OCI-LY1 (cell line): ENCODE data around the gene RGS9.
"Not testable (repeated sequence)": the region's sequence is repeated elsewhere in the genome, so short reads cannot be mapped to it uniquely, and the experiment has no call there.

Experiments
- H2AFZ ChIP-seq: fragments of 200-600 bp; sonication (generic), shearing (Covaris generic); 2 replicates; pipeline ENCODE4 v1.6.0; 2014; ENCODE audit warnings: antibody characterized with exemption, mild to moderate bottlenecking, low read length
- H3F3A ChIP-seq: fragments of 200-600 bp; sonication (generic), shearing (Covaris generic); 2 replicates; pipeline ENCODE4 v1.6.0; 2014; ENCODE audit warnings: mild to moderate bottlenecking, antibody characterized with exemption, low read length, moderate library complexity; ENCODE audit not compliant: insufficient read depth
- H3K27ac ChIP-seq: fragments of 200-600 bp; sonication (generic); 2 replicates; pipeline ENCODE4 v1.5.1; 2014; ENCODE audit warnings: low read length, mixed run types, mild to moderate bottlenecking, low read depth; ENCODE audit not compliant: poor library complexity, severe bottlenecking
- H3K27me3 ChIP-seq: fragments of 200-600 bp; sonication (generic); 2 replicates; pipeline ENCODE4 v1.6.0; 2014; ENCODE audit warnings: antibody characterized with exemption, mild to moderate bottlenecking, low read length, moderate library complexity; ENCODE audit not compliant: insufficient read depth
- H3K36me3 ChIP-seq: fragments of 200-600 bp; sonication (generic); 2 replicates; pipeline ENCODE4 v1.6.1; 2014; ENCODE audit warnings: mild to moderate bottlenecking, antibody characterized with exemption, low read length, moderate library complexity, mixed read lengths; ENCODE audit not compliant: insufficient read depth
- H3K4me1 ChIP-seq: fragments of 200-600 bp; sonication (generic); 2 replicates; pipeline ENCODE4 v1.5.1; 2014; ENCODE audit warnings: mild to moderate bottlenecking, low read length, moderate library complexity; ENCODE audit not compliant: insufficient read depth, severe bottlenecking
- H3K4me2 ChIP-seq: fragments of 200-600 bp; sonication (generic), shearing (Covaris generic); 2 replicates; pipeline ENCODE4 v1.6.1; 2014; ENCODE audit warnings: low read length
- H3K4me3 ChIP-seq: fragments of 200-600 bp; sonication (generic); 2 replicates; pipeline ENCODE4 v1.5.1; 2014; ENCODE audit warnings: low read length, low read depth, mild to moderate bottlenecking, mixed read lengths; ENCODE audit not compliant: poor library complexity, severe bottlenecking
- H3K79me2 ChIP-seq: fragments of 200-600 bp; shearing (Covaris generic); 2 replicates; pipeline ENCODE4 v1.6.1; 2016; ENCODE audit warnings: mixed run types, low read length, mixed read lengths; ENCODE audit not compliant: insufficient read depth
- H3K9ac ChIP-seq: fragments of 200-600 bp; sonication (generic), shearing (Covaris generic); 2 replicates; pipeline ENCODE4 v1.6.1; 2014; ENCODE audit warnings: mild to moderate bottlenecking, low read length, mixed read lengths
- H3K9me2 ChIP-seq: fragments of 200-600 bp; sonication (generic), shearing (Covaris generic); 2 replicates; pipeline ENCODE4 v1.6.1; 2014; ENCODE audit warnings: low read depth, mild to moderate bottlenecking, low read length, mixed read lengths
- H3K9me3 ChIP-seq: fragments of 200-600 bp; shearing (Covaris generic); 2 replicates; pipeline ENCODE4 v1.6.1; 2014; ENCODE audit warnings: low read length, mixed read lengths
- H4K20me1 ChIP-seq: fragments of 200-600 bp; sonication (generic), shearing (Covaris generic); 2 replicates; pipeline ENCODE4 v1.6.0; 2016; ENCODE audit warnings: mild to moderate bottlenecking, low read length; ENCODE audit not compliant: insufficient read depth
- CTCF ChIP-seq: fragments of 200-600 bp; sonication (generic), shearing (Covaris generic); IDR thresholded peaks from 2 replicates; pipeline ENCODE4 v1.5.1; 2017; ENCODE audit warnings: mild to moderate bottlenecking, antibody characterized with exemption, low read length, moderate library complexity, mixed read lengths
- EZH2 ChIP-seq: fragments of 200-600 bp; sonication (generic), shearing (Covaris generic); IDR thresholded peaks from 2 replicates; pipeline ENCODE4 v1.8.0; 2017; ENCODE audit warnings: borderline replicate concordance, mixed run types, mild to moderate bottlenecking, antibody characterized with exemption, low read length, moderate library complexity, mixed read lengths

The RGS9 gene

GRCh38 chr17:65137021-65137939, at the start of gene RGS9:
TSS of gene RGS9 (plus strand) at chr17:65137370. CDS start at chr17:65137541, 171 bp downstream.
- H3K27ac ChIP-seq: no peak within 1 kb of the TSS
- H3K9me2 ChIP-seq: no peaks in the 10 kb centered on the region
- peak within 1 kb of the TSS; percentile 49 for H3K4me3 ChIP-seq
- H3K27me3 ChIP-seq: no peaks in the 10 kb centered on the region; the same call in 1 of the 2 replicates
- no peaks in the 10 kb centered on the region for H3K36me3 ChIP-seq
- 0 out of 2 replicates have a peak, but pooled peaks cover 3% of the 10 kb centered on the region for H3F3A ChIP-seq
- no peaks in the 10 kb centered on the region for H3K79me2 ChIP-seq
- H2AFZ ChIP-seq: no peak within 1 kb of the TSS
- H3K9me3 ChIP-seq: no peaks in the 10 kb centered on the region
- H3K4me2 ChIP-seq: peak within 1 kb of the TSS; percentile 66
- H3K4me1 ChIP-seq: peaks cover 11% of the 10 kb centered on the region
- TF ChIP-seq CTCF (peak; percentile 88), EZH2 (no peak)
- H3K9ac ChIP-seq: no peak within 1 kb of the TSS; the same call in 1 of the 2 replicates
- no peaks in the 10 kb centered on the region for H4K20me1 ChIP-seq

- Histone ChIP-seq H3K9ac (no peak overlapping the region), H3K79me2 (no peaks in the 10 kb centered on the region), H3K36me3 (no peaks in the 10 kb centered on the region), H3K27me3 (no peaks in the 10 kb centered on the region), H3F3A (no peaks in the 10 kb centered on the region), H3K27ac (no peak overlapping the region), H2AFZ (no peak overlapping the region), H4K20me1 (no peaks in the 10 kb centered on the region), H3K4me1 (no peaks in the 10 kb centered on the region), H3K9me2 (no peaks in the 10 kb centered on the region), H3K4me2 (no peak overlapping the region), H3K9me3 (no peaks in the 10 kb centered on the region), H3K4me3 (no peak overlapping the region)
- TF ChIP-seq CTCF (no peak), EZH2 (no peak)
Observed at GRCh38 chr17:65088621-65089360, 48.4 kb upstream of the RGS9 start.

- H3K79me2 ChIP-seq: no peaks in the 10 kb centered on the region
Observed at GRCh38 chr17:65092262-65092661, 44.9 kb upstream of the RGS9 start.

GRCh38 chr17:65092721-65093356, 44.3 kb upstream of the RGS9 start:
- not testable (repeated sequence) for H3K9ac ChIP-seq, H3K4me1 ChIP-seq, H3K9me3 ChIP-seq, H3K27me3 ChIP-seq, H3K79me2 ChIP-seq, H4K20me1 ChIP-seq, H3K4me2 ChIP-seq, H3K9me2 ChIP-seq, H3K4me3 ChIP-seq, H3F3A ChIP-seq, H3K36me3 ChIP-seq, H3K27ac ChIP-seq, H2AFZ ChIP-seq

More at GRCh38 chr17:65092262-65092661, 44.9 kb upstream of the RGS9 start:
- TF ChIP-seq CTCF: no peak
- no peak for TF ChIP-seq EZH2
- Histone ChIP-seq H3K4me1 (no peaks in the 10 kb centered on the region), H3K9ac (no peak overlapping the region), H2AFZ (no peak overlapping the region), H3K27ac (no peak overlapping the region), H3K9me2 (no peaks in the 10 kb centered on the region), H3F3A (no peaks in the 10 kb centered on the region), H3K36me3 (no peaks in the 10 kb centered on the region), H4K20me1 (no peaks in the 10 kb centered on the region), H3K27me3 (no peaks in the 10 kb centered on the region), H3K4me2 (no peak overlapping the region), H3K9me3 (no peaks in the 10 kb centered on the region), H3K4me3 (no peak overlapping the region)
